Measurements from ENCODE around the gene PPT1. TPM values are rescaled to one million over a fixed set of nuclear protein-coding genes. Genes with fewer than 3 reads are reported as not detected.
A peak's percentile ranks its signal among the peaks of the same experiment; 100 is the strongest.

PPT1 gene
- total RNA-seq, 1 experiment from 2014 or later: 107 TPM

DNA sequence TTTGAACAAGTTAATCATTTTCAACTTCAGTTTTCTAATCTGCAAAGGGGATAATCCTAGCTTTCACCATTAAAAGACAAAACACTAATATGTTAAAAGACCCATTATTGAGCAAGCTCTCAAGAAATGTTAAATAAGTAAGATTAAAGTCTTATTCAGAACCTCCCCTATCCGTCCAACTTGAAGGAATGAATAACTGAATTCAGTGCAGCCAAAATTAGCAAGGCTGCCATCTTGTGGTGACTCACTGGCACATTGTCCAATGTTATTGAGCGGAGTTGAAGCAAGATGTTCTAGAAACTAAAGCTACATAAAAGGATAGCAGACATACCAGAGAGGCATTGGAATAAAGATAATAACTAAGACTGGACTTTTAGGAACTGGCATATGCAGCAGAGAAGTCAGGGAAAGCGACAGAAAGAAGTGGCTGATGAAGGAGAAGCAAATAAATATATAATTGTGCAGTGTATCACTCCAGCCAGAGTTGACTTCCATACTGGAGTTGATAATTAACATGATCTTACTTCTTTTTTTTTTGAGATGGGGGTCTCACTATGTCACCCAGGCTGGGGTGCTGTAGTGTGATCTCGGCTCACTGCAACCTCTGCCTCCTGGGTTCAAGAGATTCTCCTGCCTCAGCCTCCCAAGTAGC lies 64.7 kb downstream of the PPT1 start:
- Mint-ChIP-seq H3K4me1 (no peaks in the 10 kb centered on the region; the same call in 1 of the 2 replicates), H3K4me3 (no peak overlapping the region), H3K9me3 (no peaks in the 10 kb centered on the region), H3K27ac (no peak overlapping the region), H3K36me3 (no peaks in the 10 kb centered on the region), H3K27me3 (ENCODE audit: low read depth) (peaks cover 3% of the 10 kb centered on the region)
- no peak for TF ChIP-seq ZNF317 (CRISPR knock-in tag; IDR thresholded peaks at IDR 0.05; ENCODE audit: borderline replicate concordance, low read depth)
- no peak for TF ChIP-seq ZNF671 (CRISPR knock-in tag; IDR thresholded peaks at IDR 0.05)
- no peak for TF ChIP-seq OVOL2 (CRISPR knock-in tag; IDR thresholded peaks at IDR 0.05; ENCODE audit: borderline replicate concordance)
- TF ChIP-seq ATF6 (CRISPR knock-in tag; IDR thresholded peaks at IDR 0.05): no peak
- TF ChIP-seq ATF3 (CRISPR knock-in tag; conservative IDR thresholded peaks at IDR 0.05): no peak
- TF ChIP-seq, protein P1, sequence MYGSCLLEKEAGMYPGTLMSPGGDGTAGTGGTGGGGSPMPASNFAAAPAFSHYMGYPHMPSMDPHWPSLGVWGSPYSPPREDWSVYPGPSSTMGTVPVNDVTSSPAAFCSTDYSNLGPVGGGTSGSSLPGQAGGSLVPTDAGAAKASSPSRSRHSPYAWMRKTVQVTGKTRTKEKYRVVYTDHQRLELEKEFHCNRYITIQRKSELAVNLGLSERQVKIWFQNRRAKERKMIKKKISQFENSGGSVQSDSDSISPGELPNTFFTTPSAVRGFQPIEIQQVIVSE (CRISPR knock-in tag; IDR thresholded peaks at IDR 0.05; ENCODE audit: borderline replicate concordance): no peak
- no peak for TF ChIP-seq ZNF219 (CRISPR knock-in tag; IDR thresholded peaks at IDR 0.05; ENCODE audit: borderline replicate concordance)
- no peak for TF ChIP-seq SP1 (CRISPR knock-in tag; conservative IDR thresholded peaks at IDR 0.05)
- no peak for TF ChIP-seq SMAD4 (CRISPR knock-in tag; IDR thresholded peaks at IDR 0.05)
- TF ChIP-seq FOXP1 (CRISPR knock-in tag; IDR thresholded peaks at IDR 0.05; ENCODE audit: borderline replicate concordance): no peak
- TF ChIP-seq USF1 (CRISPR knock-in tag; IDR thresholded peaks at IDR 0.05): no peak
- TF ChIP-seq, protein P2, sequence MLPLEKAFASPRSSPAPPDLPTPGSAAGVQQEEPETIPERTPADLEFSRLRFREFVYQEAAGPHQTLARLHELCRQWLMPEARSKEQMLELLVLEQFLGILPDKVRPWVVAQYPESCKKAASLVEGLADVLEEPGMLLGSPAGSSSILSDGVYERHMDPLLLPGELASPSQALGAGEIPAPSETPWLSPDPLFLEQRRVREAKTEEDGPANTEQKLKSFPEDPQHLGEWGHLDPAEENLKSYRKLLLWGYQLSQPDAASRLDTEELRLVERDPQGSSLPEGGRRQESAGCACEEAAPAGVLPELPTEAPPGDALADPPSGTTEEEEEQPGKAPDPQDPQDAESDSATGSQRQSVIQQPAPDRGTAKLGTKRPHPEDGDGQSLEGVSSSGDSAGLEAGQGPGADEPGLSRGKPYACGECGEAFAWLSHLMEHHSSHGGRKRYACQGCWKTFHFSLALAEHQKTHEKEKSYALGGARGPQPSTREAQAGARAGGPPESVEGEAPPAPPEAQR (CRISPR knock-in tag; IDR thresholded peaks at IDR 0.05): no peak
- TF ChIP-seq AR (CRISPR knock-in tag; IDR thresholded peaks at IDR 0.05): no peak
- no peak for TF ChIP-seq IRF2 (CRISPR knock-in tag; IDR thresholded peaks at IDR 0.05; ENCODE audit: borderline replicate concordance, low read depth)
- TF ChIP-seq MLX (CRISPR knock-in tag; IDR thresholded peaks at IDR 0.05): no peak
- ATAC-seq (peak; percentile 69; the same call in 1 of the 2 replicates), DNase-seq (ENCODE audit: low spot score) (peak; percentile 31)
- CTCF ChIA-PET: interaction anchor here (0.5 to 8.2 kb wide), 47 partner anchors 8 to 361 kb away, joined by 3 to 96 read pairs (median 5); partner anchors contain the start of genes CAP1, COL9A2, MFSD2A and MYCL
- POLR2A ChIA-PET: interaction anchor here (0.6 to 1.0 kb wide), 2 partner anchors 76 to 111 kb away, joined by 3 read pairs; no protein-coding TSS in a partner anchor
